Fibroblast of lung (primary cell): ENCODE measurements around the gene C12orf43.

Experiments used
- CTCF ChIP-seq, 2 donors: IDR thresholded peaks in 1 of 2; conservative IDR thresholded peaks in 1 of 2; 1 replicate in 1 of 2; 2 replicates in 1 of 2; pipeline ENCODE4 v1.5.1; 2011 to 2012; ENCODE audit warnings: low read length in 2 of 2, control low read depth in 1 of 2, inconsistent platforms in 1 of 2, low read depth in 1 of 2, mild to moderate bottlenecking in 1 of 2
- EZH2 ChIP-seq: IDR thresholded peaks from 2 replicates; pipeline ENCODE4 v1.5.1; 2012; ENCODE audit warnings: low read length, control low read depth, mild to moderate bottlenecking; ENCODE audit errors: missing control alignments

GRCh38 chr12:121022713-121023112 is 6.4 kb upstream of the C12orf43 start:
- no peak for TF ChIP-seq CTCF (conservative IDR thresholded peaks at IDR 0.05 in 1 of 2, IDR thresholded peaks at IDR 0.05 in 1 of 2; ENCODE audit: low read depth in 1 of 2, low read length in 2 of 2)
- TF ChIP-seq EZH2 = no peak
